GM13977 (cell line): ENCODE results near the gene GABBR2.

Source experiments
- DNase-seq: peaks from one replicate; pipeline ENCODE4 v3.0.0; 2012; ENCODE audit warnings: low spot score
- in situ Hi-C: fragments of 300-500 bp; cut with MboI; formaldehyde crosslinking; loops from one replicate; pipeline ENCODE4 v1.12.0; 2022; ENCODE audit warnings: low sequenced_read_pairs, low pct_unique_long_range_greater_than_20kb, mixed read lengths, inconsistent platforms; ENCODE audit not compliant: unreplicated experiment
- TF ChIP-seq, protein P1 (sequence below): IDR thresholded peaks from 2 replicates; pipeline ENCODE4 v1.5.1; 2012; ENCODE audit warnings: mild to moderate bottlenecking, control low read depth; ENCODE audit not compliant: insufficient read depth; ENCODE audit errors: extremely low read depth, missing control alignments

GABBR2 gene

GRCh38 chr9:98568909-98569469 is 139.7 kb downstream of the GABBR2 start:
- TF ChIP-seq, protein P1, sequence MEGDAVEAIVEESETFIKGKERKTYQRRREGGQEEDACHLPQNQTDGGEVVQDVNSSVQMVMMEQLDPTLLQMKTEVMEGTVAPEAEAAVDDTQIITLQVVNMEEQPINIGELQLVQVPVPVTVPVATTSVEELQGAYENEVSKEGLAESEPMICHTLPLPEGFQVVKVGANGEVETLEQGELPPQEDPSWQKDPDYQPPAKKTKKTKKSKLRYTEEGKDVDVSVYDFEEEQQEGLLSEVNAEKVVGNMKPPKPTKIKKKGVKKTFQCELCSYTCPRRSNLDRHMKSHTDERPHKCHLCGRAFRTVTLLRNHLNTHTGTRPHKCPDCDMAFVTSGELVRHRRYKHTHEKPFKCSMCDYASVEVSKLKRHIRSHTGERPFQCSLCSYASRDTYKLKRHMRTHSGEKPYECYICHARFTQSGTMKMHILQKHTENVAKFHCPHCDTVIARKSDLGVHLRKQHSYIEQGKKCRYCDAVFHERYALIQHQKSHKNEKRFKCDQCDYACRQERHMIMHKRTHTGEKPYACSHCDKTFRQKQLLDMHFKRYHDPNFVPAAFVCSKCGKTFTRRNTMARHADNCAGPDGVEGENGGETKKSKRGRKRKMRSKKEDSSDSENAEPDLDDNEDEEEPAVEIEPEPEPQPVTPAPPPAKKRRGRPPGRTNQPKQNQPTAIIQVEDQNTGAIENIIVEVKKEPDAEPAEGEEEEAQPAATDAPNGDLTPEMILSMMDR, result no peak
- no peak for DNase-seq
- in situ Hi-C loops, result no loop called here

DNA sequence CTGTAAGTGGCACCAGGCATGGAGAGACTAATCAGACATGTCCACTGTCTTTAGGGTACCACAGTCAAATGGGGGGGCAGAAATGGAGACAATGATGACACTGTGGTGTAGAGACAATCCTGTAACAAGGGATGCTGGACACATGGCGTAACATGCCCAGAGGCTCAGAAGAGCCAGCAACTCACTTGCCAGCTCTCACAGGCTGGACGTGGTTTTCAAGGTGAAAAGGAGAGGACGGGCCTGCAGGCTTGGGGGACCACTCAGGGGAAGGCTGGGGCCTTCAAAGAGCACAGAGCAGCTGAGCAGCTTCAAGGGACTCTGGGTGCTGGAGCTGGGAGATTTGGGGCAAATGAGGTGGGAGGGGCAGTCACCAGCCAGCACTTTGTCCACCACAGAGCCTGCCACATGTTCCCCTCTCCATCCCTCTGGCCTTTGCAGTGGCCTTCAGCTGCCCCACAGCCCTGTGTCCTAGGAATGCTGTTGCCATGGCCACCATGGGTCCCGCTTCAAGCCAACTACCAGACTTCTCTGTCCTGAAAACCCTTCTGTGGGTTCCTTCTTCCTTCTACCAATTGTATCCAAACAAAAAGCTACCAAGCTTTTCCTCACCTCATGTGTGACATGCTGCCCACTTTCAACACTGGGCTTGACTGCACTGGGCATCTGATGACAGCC is 140.4 kb downstream of the GABBR2 start:
- in situ Hi-C loops, result no loop called here
- TF ChIP-seq, protein P1, result no peak
- no peak for DNase-seq

DNA sequence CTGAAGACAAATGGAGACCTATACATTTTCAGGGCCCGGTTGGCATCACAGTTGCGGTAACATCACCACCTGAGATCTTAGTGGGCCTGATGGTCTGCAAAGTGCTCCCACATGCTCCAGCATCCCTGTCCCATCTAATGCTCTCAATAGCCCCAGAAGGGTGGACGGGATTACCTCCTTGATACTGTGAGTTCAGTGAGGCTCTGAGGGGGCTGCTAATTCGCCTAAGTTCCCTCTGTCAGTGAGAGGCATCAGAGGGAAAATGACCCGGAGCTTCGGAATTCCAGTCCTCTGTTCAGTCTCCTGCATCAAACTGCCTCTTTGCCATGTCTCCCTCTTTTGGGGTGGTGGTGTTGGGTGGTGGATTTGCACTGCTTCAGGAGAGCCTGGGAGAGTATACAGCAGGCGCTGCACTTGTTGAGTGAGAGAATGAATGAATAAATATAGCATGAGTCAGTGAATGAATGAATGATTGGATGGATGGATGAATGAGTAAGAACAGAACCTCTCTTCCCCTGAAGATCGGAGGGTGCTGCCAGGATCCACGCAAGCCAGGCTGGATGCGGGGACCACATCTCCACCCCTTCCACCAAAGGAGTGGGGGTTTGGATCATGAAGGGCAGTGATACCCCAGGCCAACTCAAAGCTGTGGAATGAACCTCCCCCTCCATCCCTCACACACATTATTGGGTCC is 141.0 kb downstream of the GABBR2 start:
- TF ChIP-seq, protein P1, result no peak

DNA sequence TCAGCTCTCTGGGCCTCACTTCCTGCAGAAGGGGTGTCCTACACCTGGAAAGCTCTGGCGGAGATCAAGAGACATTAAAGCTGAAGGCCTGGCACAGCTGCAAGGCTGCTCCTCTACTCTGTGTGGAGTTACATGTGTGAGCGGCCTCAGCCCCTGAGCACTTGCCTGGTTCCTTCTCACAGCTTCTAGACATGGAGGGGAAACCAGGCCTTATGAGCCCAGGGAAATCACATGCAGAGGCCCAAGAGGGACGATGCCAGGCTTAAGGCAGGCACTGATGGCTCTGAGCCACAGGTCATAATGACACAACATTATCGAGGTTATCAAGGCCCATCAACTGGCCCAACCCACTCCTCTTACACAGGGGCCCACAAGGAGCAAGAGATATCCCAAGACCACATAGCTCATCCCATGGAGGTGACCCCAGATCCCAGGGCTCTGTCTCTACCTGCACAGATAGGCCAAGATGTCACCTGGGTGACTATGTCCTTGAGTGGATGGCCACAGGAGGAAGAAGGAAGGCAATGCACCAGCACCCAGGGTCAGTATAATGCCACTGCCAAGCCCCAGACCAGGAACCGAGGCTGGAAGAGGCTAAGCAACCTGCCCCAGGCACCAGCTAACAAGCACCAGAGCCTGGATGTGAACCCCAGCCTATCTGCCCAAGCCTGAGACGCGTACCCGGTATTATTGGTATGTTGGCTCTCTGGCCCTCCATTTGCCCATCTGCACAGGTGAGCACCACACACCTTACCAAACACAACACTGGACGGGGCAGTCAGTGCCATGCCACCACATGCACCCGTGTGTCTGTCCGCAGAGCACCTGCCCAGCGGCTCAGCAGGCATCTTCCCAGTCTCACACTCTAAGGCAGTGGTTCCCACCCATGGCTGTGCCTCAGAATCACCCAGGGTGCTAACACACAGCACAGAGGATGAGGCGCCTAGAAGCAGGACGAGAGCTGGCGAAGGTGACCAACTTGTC is 143.3 kb downstream of the GABBR2 start:
- DNase-seq, result no peak
- in situ Hi-C loops, result no loop called here
- TF ChIP-seq, protein P1, result no peak

More for the DNA sequence above, 141.0 kb downstream of the GABBR2 start:
- no peak for DNase-seq
- in situ Hi-C loops, result no loop called here

- no peak for DNase-seq
- in situ Hi-C loops, result no loop called here
- TF ChIP-seq, protein P1, result no peak
Measured at GRCh38 chr9:98564714-98565113, 144.0 kb downstream of the GABBR2 start.

- TF ChIP-seq, protein P1, result no peak
- no peak for DNase-seq
- in situ Hi-C loops, result no loop called here
Measured at GRCh38 chr9:98563988-98564387, 144.7 kb downstream of the GABBR2 start.
